Esophagus (tissue), 2 donors: Measurements from ENCODE around the gene YARS2. TPM values are rescaled to one million over a fixed set of nuclear protein-coding genes. Genes with fewer than 3 reads are reported as not detected.

ENCODE experiments used
- H3K27ac ChIP-seq, 2 donors: one replicate each; pipeline ENCODE4 v1.5.1; 2013; ENCODE audit warnings: low read depth in 2 of 2, mild to moderate bottlenecking in 2 of 2, inconsistent platforms in 1 of 2, low read length in 1 of 2, moderate library complexity in 1 of 2
- H3K27me3 ChIP-seq, 2 donors: one replicate each; pipeline ENCODE4 v1.6.1; 2013; ENCODE audit warnings: low read length in 2 of 2, control low read depth in 1 of 2, mild to moderate bottlenecking in 1 of 2; ENCODE audit not compliant: insufficient read depth in 2 of 2, control insufficient read depth in 1 of 2
- H3K36me3 ChIP-seq, 2 donors: one replicate each; pipeline ENCODE4 v1.6.1; 2013; ENCODE audit warnings: low read length in 1 of 2; ENCODE audit not compliant: control insufficient read depth in 2 of 2, insufficient read depth in 2 of 2
- H3K4me1 ChIP-seq, 2 donors: one replicate each; pipeline ENCODE4 v1.6.1; 2013; ENCODE audit warnings: low read length in 1 of 2; ENCODE audit not compliant: control insufficient read depth in 2 of 2, insufficient read depth in 2 of 2
- H3K4me3 ChIP-seq, 2 donors: one replicate each; pipeline ENCODE4 v1.5.1; 2013; ENCODE audit warnings: low read length in 2 of 2, mild to moderate bottlenecking in 2 of 2, low read depth in 1 of 2, moderate library complexity in 1 of 2
- H3K9me3 ChIP-seq, 2 donors: one replicate each; pipeline ENCODE4 v1.6.1; 2013; ENCODE audit warnings: mild to moderate bottlenecking in 2 of 2, low read depth in 1 of 2, low read length in 1 of 2, moderate library complexity in 1 of 2; ENCODE audit not compliant: control insufficient read depth in 2 of 2, insufficient read depth in 1 of 2
- WGBS, 2 donors: extraction: QIAGEN DNeasy Blood & Tissue Kit; methylation state at CpG; one replicate each; pipeline ENCODE4 v1.1.7; 2013; 5-methylcytosine and 5-hydroxymethylcytosine counted together
- polyA plus RNA-seq, 2 donors: library from polyadenylated mRNA; stranded (reverse); fragments of 200-250 nt; gene quantifications; one replicate each; pipeline ENCODE4 v1.2.3, GENCODE V29; 2013
- donor health status: healthy with polysubstance abuse.
- donor health status: Bipolar disorder and iron deficiency.

The YARS2 gene
- polyA plus RNA-seq, 2 donors: 11.8 to 19.8 TPM

GRCh38 chr12:32698285-32698684 is 57.4 kb downstream of the YARS2 start:
- no peaks in the 10 kb centered on the region for H3K36me3 ChIP-seq
- WGBS, 2 donors: 50 to 81% methylated on average over 2 of the region's 2 CpGs
- H3K9me3 ChIP-seq: no peaks in the 10 kb centered on the region
- H3K4me3 ChIP-seq: no peak overlapping the region
- no peaks in the 10 kb centered on the region for H3K4me1 ChIP-seq
- no peaks in the 10 kb centered on the region for H3K27me3 ChIP-seq
- H3K27ac ChIP-seq: no peak overlapping the region

- no peaks in the 10 kb centered on the region for H3K27me3 ChIP-seq
- no peaks in the 10 kb centered on the region for H3K36me3 ChIP-seq
- WGBS, 2 donors: 70 to 92% methylated on average over 1 of the region's 1 CpG
- H3K27ac ChIP-seq: no peak overlapping the region
- no peaks in the 10 kb centered on the region for H3K9me3 ChIP-seq
- no peaks in the 10 kb centered on the region for H3K4me1 ChIP-seq
- H3K4me3 ChIP-seq: no peak overlapping the region
Measured at GRCh38 chr12:32697445-32697844, 58.3 kb downstream of the YARS2 start.

Other genes starting within 250 kb of the YARS2 start
- 10 to 100 TPM; 24.3 to 24.5 TPM for gene DNM1L, start 76.6 kb downstream of the YARS2 start, polyA plus RNA-seq
- 1 to 10 TPM; 1.5 to 6.5 TPM for gene PKP2, start 140.9 kb upstream of the YARS2 start, polyA plus RNA-seq